Cardiac muscle cell (in vitro differentiated cells and primary cell): Measurements from ENCODE around the gene MADD. TPM values are rescaled to one million over a fixed set of nuclear protein-coding genes. Genes with fewer than 3 reads are reported as not detected.

ENCODE experiments used
- DNase-seq, 2 donors: peaks; one replicate each; pipeline versions ENCODE4 v3.0.0 to v3.0.0-alpha.2; 2010 to 2017; ENCODE audit warnings: low read depth in 1 of 2, low spot score in 1 of 2
- H3K27ac ChIP-seq: fragments of 200-600 bp; sonication (generic); 2 replicates; pipeline ENCODE4 v1.5.1; 2016
- H3K27me3 ChIP-seq: fragments of 200-600 bp; sonication (generic); 2 replicates; pipeline ENCODE4 v1.6.0; 2016; ENCODE audit warnings: control low read depth
- H3K36me3 ChIP-seq: fragments of 200-600 bp; sonication (generic); 2 replicates; pipeline ENCODE4 v1.5.1; 2016; ENCODE audit warnings: control low read depth
- H3K4me1 ChIP-seq: fragments of 200-600 bp; sonication (generic); 2 replicates; pipeline ENCODE4 v1.8.1; 2017; ENCODE audit warnings: low read depth, mild to moderate bottlenecking, mixed run types
- H3K4me3 ChIP-seq: fragments of 200-600 bp; sonication (generic); 2 replicates; pipeline ENCODE4 v1.5.1; 2016; ENCODE audit warnings: mild to moderate bottlenecking
- H3K9me3 ChIP-seq: fragments of 200-600 bp; sonication (generic); 2 replicates; pipeline ENCODE4 v1.5.1; 2017; ENCODE audit warnings: low read depth, mild to moderate bottlenecking, control low read depth
- polyA plus RNA-seq: library from polyadenylated mRNA; unstranded; fragments of >200 nt; fragmentation: Nextera tagmentation; extraction: Ambion mirVana; gene quantifications from 2 replicates; pipeline ENCODE4 v1.2.1, GENCODE V29; 2016
- total RNA-seq: library from RNA; depleted of rRNA; stranded (reverse); fragments of >200 nt; gene quantifications from 2 replicates; pipeline ENCODE4 v1.2.3, GENCODE V29; 2016
- TF ChIP-seq, protein P1 (sequence below): IDR thresholded peaks from 2 replicates; pipeline ENCODE4 v1.5.1; 2012; ENCODE audit warnings: low read depth, mild to moderate bottlenecking, low read length

MADD gene
- total and polyA plus RNA-seq, 2 experiments from 2014 or later, result 58.8 to 103 TPM

DNA sequence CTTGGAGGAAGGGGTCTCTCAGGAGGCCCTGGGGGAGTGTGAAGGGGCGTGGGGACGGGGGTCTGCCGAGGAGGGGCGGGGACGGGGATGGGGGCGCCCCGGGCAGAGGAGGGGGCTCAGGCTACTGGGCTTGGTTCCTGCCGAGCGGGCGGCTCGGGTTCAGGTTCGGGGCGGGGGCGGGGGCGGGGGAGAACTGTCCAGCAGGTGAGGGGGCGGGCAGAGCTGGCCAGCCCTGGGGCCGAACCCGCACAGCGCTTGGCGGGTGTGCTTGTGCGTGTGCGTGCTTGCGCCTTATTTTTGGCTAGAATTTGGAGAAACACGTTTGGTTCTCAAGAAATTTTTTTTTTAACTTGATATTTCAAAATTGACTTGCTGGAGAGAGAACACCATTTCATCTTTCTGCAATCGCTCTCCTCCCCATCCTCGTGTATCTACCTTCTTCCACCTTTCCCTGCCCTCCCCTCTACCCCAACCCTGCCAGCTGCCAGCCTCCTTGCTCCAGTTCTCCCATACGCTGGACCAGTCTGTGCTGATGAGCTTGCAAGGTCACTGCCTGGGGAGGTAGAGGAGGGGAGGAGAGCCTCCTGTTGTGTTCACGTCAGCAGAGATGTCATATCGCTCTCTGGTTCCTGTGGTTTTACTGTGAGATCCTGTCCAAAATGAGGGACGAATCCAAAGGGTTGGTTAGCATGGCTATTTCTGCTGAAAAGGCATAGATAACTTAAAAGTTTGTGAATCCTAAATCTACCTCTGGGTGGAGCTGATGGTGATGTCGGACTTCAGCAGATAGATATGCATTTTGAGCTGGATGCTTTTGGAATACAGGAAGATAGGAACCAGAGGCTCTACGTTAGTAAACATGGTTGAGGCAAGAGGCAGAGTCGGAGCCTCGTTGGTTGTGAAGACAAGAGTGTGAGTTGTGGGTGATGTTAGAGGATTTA lies 668 bp downstream of the MADD start:
- Histone ChIP-seq H3K9me3 (no peaks in the 10 kb centered on the region), H3K27me3 (no peaks in the 10 kb centered on the region), H3K27ac (peak overlapping the region; percentile 83), H3K36me3 (peaks cover 11% of the 10 kb centered on the region), H3K4me1 (peaks cover 34% of the 10 kb centered on the region), H3K4me3 (peak overlapping the region; percentile 55)
- peak; percentile 45 to 70 for DNase-seq
- TF ChIP-seq, protein P1, sequence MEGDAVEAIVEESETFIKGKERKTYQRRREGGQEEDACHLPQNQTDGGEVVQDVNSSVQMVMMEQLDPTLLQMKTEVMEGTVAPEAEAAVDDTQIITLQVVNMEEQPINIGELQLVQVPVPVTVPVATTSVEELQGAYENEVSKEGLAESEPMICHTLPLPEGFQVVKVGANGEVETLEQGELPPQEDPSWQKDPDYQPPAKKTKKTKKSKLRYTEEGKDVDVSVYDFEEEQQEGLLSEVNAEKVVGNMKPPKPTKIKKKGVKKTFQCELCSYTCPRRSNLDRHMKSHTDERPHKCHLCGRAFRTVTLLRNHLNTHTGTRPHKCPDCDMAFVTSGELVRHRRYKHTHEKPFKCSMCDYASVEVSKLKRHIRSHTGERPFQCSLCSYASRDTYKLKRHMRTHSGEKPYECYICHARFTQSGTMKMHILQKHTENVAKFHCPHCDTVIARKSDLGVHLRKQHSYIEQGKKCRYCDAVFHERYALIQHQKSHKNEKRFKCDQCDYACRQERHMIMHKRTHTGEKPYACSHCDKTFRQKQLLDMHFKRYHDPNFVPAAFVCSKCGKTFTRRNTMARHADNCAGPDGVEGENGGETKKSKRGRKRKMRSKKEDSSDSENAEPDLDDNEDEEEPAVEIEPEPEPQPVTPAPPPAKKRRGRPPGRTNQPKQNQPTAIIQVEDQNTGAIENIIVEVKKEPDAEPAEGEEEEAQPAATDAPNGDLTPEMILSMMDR, result no peak

DNA sequence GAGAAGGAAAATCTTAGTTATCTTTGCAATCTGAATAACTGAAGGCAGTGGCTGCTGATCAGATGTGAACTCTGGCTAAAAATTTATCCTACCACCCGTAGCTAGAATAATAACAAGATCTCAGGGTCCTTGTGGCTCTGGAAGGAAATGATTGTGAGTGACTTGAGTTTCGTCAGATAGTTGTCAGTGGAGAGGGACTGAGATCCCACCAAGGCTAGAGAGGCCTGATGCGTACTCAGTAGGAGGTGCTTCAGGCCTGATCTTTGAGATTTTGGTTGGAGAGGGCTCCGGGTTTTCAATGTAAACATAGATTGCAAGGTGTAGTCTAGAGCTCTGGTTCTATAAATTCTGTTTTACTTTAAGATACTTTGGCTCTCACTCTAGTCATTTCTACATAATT lies 1.4 kb downstream of the MADD start:
- Histone ChIP-seq H3K4me3 (peak overlapping the region; percentile 55), H3K4me1 (peaks cover 34% of the 10 kb centered on the region), H3K27me3 (no peaks in the 10 kb centered on the region), H3K27ac (peak overlapping the region; percentile 52), H3K36me3 (peaks cover 18% of the 10 kb centered on the region), H3K9me3 (no peaks in the 10 kb centered on the region)
- TF ChIP-seq, protein P1, result no peak
- no peak for DNase-seq

DNA sequence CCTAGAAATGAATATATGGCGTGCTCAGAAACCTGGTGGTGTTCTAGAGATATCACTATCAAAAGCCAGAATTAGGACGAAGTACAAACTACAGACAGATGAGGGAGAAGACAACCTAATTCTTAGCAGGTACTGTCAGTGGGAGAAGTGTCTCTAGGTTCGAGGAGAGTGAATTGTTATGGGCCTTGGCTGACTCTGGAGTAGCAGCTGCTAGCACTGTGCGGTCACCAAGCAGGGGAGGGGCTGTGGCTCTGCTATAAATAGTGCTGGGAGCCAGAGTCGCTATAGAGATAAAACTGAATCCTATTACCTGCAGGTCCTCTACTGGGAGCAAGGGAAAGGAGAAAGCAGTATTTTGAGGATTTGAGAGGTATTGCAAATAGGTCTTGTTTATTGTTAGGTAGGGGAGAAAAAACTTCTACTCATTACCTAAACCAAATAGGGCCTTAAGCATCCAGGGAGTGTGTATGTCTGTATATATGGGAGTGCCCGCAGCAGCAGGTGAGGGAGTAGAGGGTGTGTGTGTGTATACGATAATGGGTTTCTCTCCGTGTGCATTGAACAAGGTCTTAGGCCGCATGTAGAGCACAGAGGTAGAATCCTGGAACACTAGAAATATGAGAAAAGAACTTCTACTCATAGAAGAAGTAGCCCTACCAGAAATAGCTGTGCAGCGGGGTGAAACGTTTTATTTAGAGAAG lies 2.2 kb downstream of the MADD start:
- TF ChIP-seq, protein P1, result no peak
- peaks cover 34% of the 10 kb centered on the region for H3K4me1 ChIP-seq
- H3K27me3 ChIP-seq, result no peaks in the 10 kb centered on the region
- H3K4me3 ChIP-seq, result peak overlapping the region; percentile 55
- DNase-seq, result peak in 1 of 2 donors; percentile 83
- H3K9me3 ChIP-seq, result no peaks in the 10 kb centered on the region
- peak overlapping the region; percentile 64 for H3K27ac ChIP-seq
- H3K36me3 ChIP-seq, result peaks cover 25% of the 10 kb centered on the region

DNA sequence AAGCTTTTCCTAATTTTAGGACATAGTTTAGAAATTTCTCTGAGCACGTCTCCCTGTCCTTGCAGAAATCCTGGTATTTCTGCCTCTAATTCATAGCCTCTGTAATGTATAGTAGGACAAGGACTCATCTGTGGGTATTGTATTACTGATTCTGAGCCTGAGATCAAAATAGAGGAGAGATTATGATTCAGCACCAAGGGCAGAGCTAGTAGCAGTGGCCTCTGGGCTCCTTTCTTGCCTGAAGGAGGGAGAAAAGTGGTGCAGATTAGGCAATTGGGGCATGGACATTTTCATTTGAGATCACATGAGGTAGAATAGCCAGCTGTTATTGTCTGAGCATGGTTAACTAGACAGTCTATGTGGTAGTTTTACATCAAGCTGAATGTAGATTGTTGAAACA lies 2.8 kb downstream of the MADD start:
- Histone ChIP-seq H3K4me3 (no peak overlapping the region), H3K27me3 (no peaks in the 10 kb centered on the region), H3K27ac (peak overlapping the region; percentile 48), H3K9me3 (no peaks in the 10 kb centered on the region), H3K36me3 (peaks cover 31% of the 10 kb centered on the region), H3K4me1 (peaks cover 34% of the 10 kb centered on the region)
- TF ChIP-seq, protein P1, result no peak
- peak; percentile 45 to 66 for DNase-seq

DNA sequence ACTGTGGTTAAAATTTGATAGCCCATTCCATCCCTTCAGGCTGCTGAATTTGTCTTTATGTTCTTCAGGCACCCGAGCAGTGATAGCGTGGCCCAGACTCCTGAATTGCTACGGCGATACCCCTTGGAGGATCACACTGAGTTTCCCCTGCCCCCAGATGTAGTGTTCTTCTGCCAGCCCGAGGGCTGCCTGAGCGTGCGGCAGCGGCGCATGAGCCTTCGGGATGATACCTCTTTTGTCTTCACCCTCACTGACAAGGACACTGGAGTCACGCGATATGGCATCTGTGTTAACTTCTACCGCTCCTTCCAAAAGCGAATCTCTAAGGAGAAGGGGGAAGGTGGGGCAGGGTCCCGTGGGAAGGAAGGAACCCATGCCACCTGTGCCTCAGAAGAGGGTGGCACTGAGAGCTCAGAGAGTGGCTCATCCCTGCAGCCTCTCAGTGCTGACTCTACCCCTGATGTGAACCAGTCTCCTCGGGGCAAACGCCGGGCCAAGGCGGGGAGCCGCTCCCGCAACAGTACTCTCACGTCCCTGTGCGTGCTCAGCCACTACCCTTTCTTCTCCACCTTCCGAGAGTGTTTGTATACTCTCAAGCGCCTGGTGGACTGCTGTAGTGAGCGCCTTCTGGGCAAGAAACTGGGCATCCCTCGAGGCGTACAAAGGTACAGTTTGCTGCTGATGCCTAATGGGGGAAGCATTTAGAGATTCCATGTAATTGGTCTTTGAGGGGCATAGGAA lies 4.7 kb downstream of the MADD start:
- H3K4me3 ChIP-seq, result no peak overlapping the region
- H3K27me3 ChIP-seq, result no peaks in the 10 kb centered on the region
- TF ChIP-seq, protein P1, result no peak
- no peak for DNase-seq
- H3K27ac ChIP-seq, result no peak overlapping the region
- H3K36me3 ChIP-seq, result peaks cover 45% of the 10 kb centered on the region
- H3K9me3 ChIP-seq, result no peaks in the 10 kb centered on the region
- peaks cover 32% of the 10 kb centered on the region for H3K4me1 ChIP-seq
